Type B pancreatic cell (in vitro differentiated cells): ENCODE measurements around the gene TTC38. TPM values are rescaled to one million over a fixed set of nuclear protein-coding genes. Genes with fewer than 3 reads are reported as not detected.

Source experiments
- DNase-seq: peaks from one replicate; pipeline ENCODE4 v3.0.0; 2021; ENCODE audit warnings: mixed read lengths; ENCODE audit not compliant: unreplicated experiment; ENCODE audit errors: extremely low spot score
- H3K27ac Mint-ChIP-seq: 2 replicates; pipeline ENCODE4 v1.8.0; 2021; ENCODE audit warnings: mild to moderate bottlenecking, mixed read lengths
- H3K27me3 Mint-ChIP-seq: 2 replicates; pipeline ENCODE4 v1.8.0; 2021; ENCODE audit warnings: mixed read lengths
- H3K36me3 Mint-ChIP-seq: 2 replicates; pipeline ENCODE4 v1.8.0; 2021; ENCODE audit warnings: mixed read lengths
- H3K4me1 Mint-ChIP-seq: one replicate; pipeline ENCODE4 v1.8.0; 2021; ENCODE audit warnings: mixed read lengths; ENCODE audit not compliant: unreplicated experiment
- H3K4me3 Mint-ChIP-seq: 2 replicates; pipeline ENCODE4 v1.8.0; 2021; ENCODE audit warnings: mild to moderate bottlenecking, mixed read lengths
- H3K9me3 Mint-ChIP-seq: 2 replicates; pipeline ENCODE4 v1.8.0; 2021; ENCODE audit warnings: mixed read lengths
- total RNA-seq: library from RNA; stranded (reverse); gene quantifications from 2 replicates; pipeline ENCODE4 v1.2.1, GENCODE V29; 2021; ENCODE audit warnings: low replicate concordance
- TF ChIP-seq, protein P1 (sequence below): fragments of 200-600 bp; sonication (generic); conservative IDR thresholded peaks from 2 replicates; pipeline ENCODE4 v1.5.0; 2021; ENCODE audit warnings: antibody characterized with exemption, mild to moderate bottlenecking

Gene TTC38
- total RNA-seq, 1 donor from 2014 or later = 36.9 TPM

DNA sequence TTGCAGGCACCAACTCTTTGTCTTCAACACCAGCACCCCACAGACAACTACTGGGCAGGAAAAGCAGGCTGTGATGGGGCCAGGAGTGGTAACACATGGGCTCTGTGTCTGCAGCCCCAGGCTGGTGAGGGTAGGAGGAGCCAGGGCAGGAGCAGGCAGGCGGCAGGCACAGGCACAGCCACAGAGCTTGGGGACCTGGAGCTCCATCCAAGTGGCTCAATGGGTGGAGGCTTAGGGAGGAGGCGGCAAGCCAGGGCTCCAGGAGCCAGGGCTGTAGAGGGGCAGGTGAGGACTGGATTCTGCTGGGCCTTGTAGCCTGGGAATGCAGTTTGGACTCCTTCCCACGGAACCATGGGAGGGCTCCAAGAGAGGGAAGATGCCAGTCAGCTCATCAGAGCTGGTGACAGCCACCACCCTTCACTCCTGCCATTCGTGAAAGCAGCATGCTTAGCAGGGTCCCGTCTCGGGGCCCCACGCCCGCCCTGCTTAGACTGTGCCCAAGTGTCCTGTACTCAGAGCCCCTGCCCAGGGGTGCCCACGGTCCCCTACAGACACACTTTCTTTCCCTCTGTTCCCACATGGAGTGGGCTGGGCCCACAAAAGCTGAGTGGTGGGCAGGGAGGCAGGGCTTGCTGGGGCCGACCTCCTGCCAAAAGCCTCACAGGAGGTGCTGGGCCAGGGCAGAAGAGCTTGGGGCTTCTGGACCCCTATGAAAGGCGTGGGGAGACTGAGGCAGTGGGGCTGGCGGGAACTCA, 12.4 kb downstream of the TTC38 start:
- Mint-ChIP-seq H3K4me3 (no peak overlapping the region), H3K36me3 (peaks cover 19% of the 10 kb centered on the region), H3K27me3 (no peaks in the 10 kb centered on the region), H3K9me3 (no peaks in the 10 kb centered on the region), H3K27ac (no peak overlapping the region), H3K4me1 (no peaks in the 10 kb centered on the region)
- no peak for DNase-seq
- TF ChIP-seq, protein P1, sequence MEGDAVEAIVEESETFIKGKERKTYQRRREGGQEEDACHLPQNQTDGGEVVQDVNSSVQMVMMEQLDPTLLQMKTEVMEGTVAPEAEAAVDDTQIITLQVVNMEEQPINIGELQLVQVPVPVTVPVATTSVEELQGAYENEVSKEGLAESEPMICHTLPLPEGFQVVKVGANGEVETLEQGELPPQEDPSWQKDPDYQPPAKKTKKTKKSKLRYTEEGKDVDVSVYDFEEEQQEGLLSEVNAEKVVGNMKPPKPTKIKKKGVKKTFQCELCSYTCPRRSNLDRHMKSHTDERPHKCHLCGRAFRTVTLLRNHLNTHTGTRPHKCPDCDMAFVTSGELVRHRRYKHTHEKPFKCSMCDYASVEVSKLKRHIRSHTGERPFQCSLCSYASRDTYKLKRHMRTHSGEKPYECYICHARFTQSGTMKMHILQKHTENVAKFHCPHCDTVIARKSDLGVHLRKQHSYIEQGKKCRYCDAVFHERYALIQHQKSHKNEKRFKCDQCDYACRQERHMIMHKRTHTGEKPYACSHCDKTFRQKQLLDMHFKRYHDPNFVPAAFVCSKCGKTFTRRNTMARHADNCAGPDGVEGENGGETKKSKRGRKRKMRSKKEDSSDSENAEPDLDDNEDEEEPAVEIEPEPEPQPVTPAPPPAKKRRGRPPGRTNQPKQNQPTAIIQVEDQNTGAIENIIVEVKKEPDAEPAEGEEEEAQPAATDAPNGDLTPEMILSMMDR = no peak

DNA sequence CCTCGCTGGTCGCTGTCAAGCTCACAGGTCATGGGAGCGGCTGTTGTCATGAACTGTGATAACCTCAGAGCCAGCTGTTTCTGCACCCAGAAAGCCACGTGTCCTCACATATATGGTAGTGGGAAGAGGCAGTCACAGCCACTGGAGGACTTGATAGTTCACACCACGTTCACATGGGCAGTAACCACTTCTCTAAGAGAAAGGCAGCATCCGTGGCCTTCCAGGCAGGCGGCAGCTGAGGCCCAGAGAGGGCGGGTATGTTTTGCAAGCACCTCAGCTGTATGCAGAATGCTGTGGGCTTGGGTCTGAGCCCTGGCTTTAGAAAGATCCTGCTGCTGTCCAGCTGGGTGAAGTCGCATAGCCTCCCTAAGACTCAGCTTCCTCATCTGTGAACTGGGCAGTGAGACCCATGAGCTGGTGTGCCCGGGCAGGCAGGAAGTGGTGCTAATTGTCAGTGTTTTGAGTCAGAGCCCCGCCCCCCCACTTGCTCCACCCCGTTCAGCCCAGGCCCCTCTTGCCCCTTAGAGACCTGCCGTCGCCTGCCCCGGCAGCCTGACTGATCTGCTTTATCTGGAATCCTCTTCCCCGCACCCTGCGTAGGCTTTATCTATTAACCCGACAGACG, 13.3 kb downstream of the TTC38 start:
- H3K36me3 Mint-ChIP-seq = peaks cover 11% of the 10 kb centered on the region
- DNase-seq = no peak
- TF ChIP-seq, protein P1 = no peak
- H3K27ac Mint-ChIP-seq = no peak overlapping the region
- no peaks in the 10 kb centered on the region for H3K27me3 Mint-ChIP-seq
- H3K4me1 Mint-ChIP-seq = no peaks in the 10 kb centered on the region
- no peaks in the 10 kb centered on the region for H3K9me3 Mint-ChIP-seq
- no peak overlapping the region for H3K4me3 Mint-ChIP-seq

DNA sequence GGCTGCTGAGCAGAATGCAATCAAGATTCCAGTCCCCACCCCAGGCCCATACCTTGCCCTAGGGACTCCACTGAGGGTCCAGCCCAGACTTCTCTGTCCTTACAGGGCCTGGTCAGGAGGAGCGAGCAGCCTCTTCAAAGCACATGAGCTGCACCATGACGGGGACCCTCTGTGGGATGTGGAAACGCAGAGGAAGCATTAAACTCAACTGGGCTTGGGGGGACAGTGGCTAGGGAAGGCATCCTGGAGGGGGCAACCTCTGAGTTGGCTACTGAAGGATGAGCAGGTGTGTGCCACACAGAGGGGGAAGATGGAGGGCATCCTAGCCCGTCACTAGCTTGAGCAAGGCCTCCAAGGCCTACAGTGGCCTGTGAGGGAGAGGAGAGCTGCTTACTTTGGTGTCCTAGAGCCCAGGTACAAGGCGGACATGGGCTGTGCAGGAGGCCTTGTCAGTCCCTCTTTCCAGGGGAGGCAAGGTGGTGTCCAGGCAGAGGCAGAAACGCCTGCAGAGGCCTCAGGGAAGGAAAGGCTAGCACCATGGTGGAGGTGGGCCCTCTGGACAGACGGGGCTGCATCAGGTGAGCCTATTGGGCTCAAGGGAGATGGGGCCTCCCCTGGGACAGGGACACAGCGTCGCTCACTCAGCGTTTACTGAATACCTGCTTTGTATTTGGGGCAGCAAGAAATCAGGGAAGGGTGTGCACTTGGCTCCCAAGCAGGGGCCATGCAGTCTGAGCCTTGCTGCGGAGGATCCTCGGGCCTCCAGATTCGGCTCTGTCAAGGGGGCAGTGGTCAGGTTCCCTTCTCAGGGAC, 14.3 kb downstream of the TTC38 start:
- Mint-ChIP-seq H3K4me3 (no peak overlapping the region), H3K4me1 (no peaks in the 10 kb centered on the region), H3K27me3 (no peaks in the 10 kb centered on the region), H3K36me3 (peaks cover 7% of the 10 kb centered on the region), H3K27ac (no peak overlapping the region), H3K9me3 (no peaks in the 10 kb centered on the region)
- TF ChIP-seq, protein P1 = no peak
- DNase-seq = no peak

DNA sequence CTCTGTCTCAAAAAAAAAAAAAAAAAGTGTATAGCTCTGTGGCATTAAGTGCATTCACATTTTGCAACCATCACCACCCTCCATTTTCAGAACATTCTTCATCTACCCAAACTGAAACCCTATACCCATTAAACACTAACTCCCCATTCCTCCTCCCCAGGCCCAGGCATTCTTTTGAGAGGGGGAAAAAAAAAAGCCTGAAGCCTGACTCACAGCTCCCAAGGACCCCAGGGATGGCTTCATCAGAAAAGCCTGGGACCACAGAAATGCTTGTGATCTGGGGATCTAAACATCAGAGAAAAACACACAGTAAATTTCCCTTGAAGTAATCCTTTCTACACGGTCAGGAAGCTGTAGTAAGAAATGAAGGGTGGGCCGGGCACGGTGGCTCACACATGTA, 18.2 kb downstream of the TTC38 start:
- no peaks in the 10 kb centered on the region for H3K4me1 Mint-ChIP-seq
- H3K27me3 Mint-ChIP-seq = no peaks in the 10 kb centered on the region
- H3K27ac Mint-ChIP-seq = no peak overlapping the region
- H3K4me3 Mint-ChIP-seq = no peak overlapping the region
- no peaks in the 10 kb centered on the region for H3K9me3 Mint-ChIP-seq
- TF ChIP-seq, protein P1 = no peak
- H3K36me3 Mint-ChIP-seq = peaks cover 6% of the 10 kb centered on the region
- DNase-seq = no peak

DNA sequence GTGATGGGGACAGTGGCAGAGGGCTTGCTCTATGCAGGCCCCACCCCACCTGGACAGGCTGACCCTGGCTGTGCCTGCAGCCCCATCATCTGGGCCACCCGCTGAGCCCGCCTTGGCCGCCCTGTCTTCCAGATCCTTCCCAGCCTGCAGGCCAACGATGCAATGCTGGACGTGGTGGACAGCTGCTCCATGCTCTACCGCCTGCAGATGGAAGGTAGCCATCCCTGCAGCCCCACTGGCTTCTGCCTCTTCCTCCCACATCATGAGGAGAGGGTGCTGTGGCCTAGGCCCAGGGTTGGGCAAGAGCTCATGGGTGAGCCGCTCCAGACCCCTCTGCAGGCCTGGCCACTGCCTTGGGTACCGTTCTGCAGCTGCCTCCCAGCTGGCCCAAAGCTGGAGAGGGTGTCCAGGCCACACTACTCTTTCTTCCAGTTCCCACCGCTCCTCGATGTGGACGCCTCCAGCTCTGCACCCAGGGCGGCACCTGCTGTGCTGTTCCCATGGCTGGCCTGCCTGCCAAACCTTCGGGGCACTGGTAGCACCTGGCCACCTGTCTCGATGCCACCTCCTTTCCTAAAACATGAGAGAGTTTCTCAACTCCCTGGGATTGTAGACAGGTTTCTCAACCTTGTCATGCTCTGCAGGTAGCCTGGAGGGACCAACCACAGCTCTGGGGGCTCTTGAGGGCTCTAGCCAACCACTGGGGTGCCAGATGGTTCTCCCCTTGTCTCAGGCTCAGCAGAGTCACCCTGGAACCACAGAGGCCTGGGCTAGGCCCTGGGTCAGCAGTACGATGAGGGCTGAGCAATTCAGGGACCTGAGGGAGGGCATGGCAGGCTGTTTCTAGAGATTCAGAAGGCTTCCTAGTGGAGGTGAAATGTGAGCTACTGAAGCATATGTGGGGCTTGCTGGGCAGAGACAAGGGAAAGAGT, 19.4 kb downstream of the TTC38 start:
- Mint-ChIP-seq H3K27ac (no peak overlapping the region), H3K27me3 (no peaks in the 10 kb centered on the region), H3K4me3 (no peak overlapping the region), H3K4me1 (no peaks in the 10 kb centered on the region), H3K36me3 (peaks cover 8% of the 10 kb centered on the region), H3K9me3 (no peaks in the 10 kb centered on the region)
- TF ChIP-seq, protein P1 = no peak
- DNase-seq = no peak
